Measurements from ENCODE around the gene VWC2.

VWC2 gene

DNA sequence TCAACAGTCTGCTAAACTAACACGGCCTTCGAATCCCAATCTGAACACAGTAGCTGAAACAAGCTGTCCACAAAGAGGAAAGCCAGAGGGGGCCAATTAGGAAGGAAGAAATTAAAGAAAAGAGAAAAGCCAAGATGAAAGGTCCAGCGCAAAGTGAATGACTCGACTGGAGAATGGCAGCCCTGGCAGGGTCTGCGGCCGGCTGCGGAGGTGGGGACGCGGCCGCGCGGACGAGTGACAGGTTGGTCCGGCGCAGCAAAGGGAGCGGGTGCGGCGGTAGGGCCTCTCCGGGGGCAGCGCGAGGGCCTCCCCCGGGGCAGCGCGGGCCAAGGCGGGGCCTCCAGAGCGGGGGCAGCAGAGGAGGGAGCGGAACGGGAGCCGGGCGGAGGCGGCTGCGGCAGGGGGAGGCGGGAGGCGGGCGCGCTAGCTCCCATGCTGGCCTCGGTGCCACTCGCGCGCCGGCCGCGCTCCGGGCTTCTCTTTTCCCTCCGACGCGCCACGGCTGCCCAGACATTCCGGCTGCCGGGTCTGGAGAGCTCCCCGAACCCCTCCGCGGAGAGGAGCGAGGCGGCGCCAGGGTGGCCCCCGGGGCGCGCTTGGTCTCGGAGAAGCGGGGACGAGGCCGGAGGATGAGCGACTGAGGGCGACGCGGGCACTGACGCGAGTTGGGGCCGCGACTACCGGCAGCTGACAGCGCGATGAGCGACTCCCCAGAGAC is at the start of gene VWC2:
Gene VWC2, plus strand, starts transcription at position 421 of the 718 bp plus-strand sequence. CDS start 1,798 bp downstream, outside the sequence.
- DNase-seq (ENCODE audit: low read depth, low spot score): no peak

DNA sequence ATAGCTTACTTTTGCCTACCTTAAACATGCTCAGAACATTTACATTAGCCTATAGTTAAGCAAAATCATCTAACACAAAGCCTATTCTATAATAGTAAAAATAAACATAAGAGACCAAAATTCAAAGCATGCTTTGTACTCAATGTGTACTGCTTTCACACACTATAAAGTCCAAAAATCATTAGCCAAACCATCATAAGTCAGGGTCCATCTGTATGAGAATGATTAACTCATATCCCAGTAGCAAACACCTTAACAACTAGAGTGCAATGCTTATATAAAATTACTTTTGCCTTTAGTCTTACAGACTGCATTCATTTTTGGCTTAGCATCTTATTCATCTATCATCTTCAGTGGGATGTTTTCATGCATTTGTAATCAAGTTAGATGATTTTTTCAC is 49.4 kb upstream of the VWC2 start:
- DNase-seq (ENCODE audit: low read depth, low spot score): no peak

DNA sequence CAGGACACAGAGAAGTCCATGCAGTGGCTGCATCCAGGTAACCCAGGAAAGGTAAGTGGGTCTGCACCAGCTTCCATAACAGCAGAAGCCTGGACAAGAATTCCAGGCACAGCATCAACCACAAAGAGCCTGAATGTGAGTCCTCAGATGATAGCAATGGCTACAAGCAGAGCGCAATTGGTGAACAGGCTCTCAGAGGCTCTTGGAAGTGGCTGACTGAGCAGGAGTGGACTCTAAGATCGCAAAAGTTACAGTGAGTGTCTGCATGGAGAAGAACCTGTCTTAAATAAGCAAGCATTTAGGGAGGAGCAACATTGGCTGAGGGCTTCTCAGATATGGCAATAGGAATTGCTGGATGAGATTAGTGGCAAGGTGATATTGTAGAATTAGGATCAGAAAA is 41.6 kb upstream of the VWC2 start:
- DNase-seq (ENCODE audit: low read depth, low spot score): no peak

DNA sequence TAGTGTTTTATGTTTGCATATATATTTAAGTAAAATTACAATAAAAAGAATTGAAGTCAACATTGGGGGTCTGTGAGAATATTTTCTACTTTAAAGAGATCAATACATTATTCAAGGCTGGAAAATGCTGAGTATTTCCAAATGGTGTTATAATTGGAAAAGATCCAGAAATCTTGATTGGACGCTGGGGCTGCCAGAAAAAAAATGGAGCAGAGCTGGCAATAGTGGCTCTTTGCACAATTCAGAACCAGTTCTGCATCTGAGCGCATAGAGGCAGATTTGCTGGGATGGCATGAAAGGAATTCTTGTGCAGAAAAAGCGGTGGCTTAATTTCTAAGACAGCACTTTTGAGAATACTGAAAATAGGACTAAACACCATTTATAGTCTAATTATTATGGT is 10.8 kb upstream of the VWC2 start:
- DNase-seq (ENCODE audit: low read depth, low spot score): no peak

DNA sequence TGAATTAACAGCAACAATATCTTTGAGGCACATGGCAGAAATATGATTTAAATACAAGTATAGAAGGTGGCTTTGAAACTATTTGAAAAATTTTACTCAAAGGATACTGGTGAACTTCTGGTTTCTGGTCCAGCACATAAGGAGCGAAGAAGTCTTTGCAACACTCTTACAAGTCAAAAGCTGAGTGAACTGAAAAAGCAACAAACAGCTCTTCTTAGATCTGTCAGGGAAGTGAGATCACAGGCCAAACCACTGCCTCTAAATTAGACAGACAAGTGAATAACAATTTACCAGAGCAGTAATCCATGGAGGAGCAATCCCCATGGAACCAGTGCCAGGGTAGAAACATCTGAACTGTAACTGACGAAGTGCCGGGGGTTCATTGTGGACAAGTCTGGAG is 9.6 kb upstream of the VWC2 start:
- DNase-seq (ENCODE audit: low read depth, low spot score): no peak

DNA sequence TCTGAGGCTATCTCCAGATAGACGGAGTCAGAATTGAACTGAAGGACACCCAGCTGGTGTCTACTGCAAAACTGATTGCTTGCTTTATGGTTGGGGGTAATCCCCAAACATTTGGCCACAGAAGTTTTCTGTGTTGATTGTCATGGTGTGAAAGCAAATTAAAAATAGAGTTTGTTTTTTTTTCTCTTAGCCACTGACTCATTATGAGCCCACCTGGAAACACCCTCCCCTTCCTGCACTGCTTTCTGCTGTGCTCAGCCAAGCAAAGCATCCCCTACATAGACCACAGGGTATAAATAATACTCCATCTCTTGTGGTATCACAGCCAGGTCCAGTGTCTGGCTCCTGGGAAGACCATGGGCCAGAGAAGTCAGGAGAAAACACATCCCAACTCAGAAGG is 6.5 kb upstream of the VWC2 start:
- DNase-seq (ENCODE audit: low read depth, low spot score): no peak

DNA sequence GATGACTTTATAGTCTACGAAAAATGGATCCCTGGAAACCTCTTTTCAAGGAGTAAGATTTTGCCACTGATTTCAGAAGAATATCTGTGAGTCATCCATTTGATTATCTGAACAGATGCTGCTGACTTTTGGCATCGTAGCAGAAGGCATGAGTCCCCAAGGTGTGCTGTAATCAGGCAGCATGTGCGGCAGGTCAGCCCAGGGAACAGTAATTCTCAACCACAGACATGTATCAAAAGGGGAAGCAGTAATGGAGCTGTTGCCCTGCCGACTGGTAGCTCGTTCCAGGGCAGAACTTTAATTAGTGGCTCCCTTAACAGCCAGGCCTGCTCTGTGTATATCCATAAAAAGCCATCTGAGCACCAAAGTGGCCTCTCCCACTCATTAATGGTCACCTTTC is 5.7 kb upstream of the VWC2 start:
- no peak for DNase-seq (ENCODE audit: low read depth, low spot score)

DNA sequence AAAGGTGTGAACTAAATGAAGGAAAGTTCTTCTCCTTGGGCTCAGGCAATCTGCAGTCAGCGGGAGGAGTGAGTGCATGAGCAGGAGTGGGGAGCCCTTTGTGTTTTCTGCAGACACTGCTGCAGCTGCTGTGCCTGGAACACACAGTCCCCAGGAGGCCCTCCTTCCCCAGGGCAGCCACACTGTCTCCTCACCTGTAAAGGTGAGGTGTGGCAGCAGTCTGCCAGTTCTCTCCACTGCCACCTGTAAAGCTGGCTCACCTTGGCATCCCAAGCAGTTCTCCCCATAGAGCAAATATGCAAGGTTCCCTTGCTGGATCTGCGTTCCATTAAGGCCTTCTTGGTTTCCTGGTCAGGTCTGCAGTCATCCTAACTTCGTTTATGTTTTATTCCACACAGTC is 5.2 kb upstream of the VWC2 start:
- no peak for DNase-seq (ENCODE audit: low read depth, low spot score)

DNA sequence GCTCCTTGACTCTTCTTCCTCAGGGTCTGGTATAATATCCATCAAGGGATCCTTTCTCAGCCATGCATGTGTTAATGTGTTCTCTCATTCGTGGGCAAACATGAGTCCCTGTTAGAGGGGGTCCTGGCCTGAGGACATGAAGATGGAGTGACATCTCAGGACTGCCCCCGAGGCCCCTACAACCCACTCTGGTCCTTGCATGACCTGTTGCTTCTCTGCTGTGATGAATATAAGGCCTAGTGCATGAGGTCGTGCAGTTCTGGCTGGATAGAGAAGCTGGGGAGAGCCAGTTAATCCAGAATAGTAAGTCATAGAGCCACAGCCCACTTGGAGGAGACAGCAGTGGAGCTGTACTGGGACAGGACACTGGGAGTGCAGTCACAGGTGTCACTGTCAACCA is 4.6 kb upstream of the VWC2 start:
- DNase-seq (ENCODE audit: low read depth, low spot score): no peak

DNA sequence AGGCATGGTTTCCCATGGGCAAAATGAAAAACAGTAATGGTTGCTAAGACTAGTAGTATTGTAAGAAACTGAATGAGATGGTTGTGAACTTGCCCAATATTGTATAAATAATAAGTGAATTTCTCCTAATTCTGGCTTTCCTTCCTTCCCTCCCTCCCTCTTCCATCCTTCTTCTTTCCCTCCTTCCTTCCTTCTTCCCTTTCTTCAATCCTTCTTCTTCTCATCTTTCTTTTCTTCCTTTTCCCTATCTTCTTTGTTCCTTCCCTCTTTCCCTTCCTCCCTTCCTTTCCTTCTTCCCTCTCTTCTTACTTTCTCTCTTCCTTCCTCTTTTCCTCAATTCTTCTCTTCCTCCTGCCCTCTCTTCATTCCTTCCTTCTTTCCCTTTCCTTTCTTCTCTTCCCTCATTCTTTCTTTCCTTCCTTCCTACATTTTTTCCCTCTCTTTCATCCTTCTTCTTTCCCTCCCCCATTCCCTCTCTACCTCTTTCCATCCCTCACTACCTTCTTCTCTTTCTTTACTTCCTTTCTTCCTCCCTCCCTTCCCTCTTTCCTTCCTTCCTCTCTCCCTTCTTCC is 4.1 kb upstream of the VWC2 start:
- no peak for DNase-seq (ENCODE audit: low read depth, low spot score)

DNA sequence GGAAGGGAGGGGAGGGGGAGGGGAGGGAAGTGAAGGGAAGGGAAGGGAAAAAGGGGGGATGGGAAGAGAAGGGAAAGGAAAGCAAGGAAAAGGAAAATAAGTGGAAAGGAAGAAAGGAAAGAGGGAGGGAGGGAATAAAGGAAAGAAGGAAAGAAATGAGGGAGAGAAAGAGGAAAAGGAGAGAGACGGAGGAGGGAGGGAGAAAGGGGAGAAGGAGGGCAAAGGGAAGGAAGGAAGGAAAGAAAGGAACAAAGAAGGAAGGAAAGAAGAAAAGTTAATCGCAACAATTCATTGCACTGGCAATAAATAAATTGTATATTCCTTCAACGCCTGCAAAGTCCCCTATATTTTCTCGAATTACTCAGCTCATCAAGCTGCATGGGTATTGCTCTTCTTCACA is 2.6 kb upstream of the VWC2 start:
- DNase-seq (ENCODE audit: low read depth, low spot score): no peak

DNA sequence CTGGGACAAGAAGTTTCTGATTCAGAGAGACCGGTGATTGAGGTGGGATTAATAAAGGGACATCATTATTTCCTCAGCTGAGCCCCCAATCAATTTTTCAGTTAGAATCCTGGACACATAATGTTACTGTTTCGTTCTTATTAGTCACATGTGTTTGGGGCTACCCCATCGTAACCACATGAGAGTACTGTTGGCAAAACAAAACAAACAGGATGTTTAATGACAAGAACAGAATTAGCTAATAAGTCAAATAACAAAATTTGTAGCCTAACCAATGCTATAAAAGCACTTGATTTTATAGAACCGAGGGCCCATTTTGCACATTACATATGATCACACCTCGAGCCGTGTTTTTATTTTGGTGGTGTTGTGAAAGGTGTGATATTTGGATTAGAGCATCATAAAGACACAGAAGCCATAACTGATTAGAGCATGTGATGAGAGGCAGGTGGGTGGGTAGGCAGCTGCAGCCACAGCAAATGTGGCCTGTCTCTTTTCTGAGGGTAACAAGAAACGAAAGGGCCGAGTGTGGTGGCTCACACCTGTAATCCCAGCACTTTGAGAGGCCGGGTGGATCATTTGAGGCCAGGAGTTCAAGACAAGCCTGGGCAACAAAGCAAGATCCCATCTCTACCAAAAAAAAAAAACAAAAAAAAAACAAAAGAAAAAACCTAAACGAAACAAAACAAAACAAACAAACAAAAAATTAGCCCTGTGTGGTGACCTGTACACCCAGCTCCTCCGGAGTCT is 1.8 kb upstream of the VWC2 start:
- DNase-seq (ENCODE audit: low read depth, low spot score): no peak

DNA sequence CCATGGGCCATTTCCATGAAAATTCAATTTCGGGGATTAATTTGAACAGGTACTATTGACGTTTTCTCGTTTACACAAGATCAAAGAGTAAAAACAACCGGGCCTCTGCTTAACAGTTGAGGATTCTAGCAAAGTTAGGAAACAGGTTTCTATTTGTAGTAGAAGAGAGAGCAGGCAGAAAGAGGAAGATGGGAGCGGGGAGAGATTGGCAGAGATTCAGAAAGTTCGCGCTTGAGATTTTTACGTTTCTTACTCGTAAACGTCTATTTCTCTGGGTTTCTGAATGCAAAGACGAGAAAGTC is 571 bp upstream of the VWC2 start:
- no peak for DNase-seq (ENCODE audit: low read depth, low spot score)

DNA sequence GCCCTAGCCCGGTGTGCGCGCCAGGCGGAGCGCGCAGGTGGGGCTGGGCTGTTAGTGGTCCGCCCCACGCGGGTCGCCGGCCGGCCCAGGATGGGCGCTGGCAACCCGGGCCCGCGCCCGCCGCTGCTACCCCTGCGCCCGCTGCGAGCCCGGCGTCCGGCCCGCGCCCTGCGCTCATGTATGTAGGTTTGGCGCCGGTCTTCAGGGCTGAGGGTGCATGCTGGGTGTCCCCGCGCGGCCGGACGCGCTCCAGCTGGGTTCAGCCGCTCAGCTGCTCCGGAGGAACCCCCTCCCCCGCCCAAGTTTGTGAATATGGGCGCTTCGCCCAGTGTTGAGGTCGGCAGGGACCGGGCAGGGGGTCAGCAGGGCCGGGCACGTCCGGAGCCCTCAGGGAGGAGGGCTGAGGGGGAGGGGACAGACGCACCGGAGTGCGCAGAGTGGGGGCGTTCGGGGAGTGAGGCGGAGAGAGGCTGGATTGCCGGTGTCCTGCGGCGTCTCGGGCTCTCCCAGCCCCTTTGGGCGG is 559 bp downstream of the VWC2 start:
- no peak for DNase-seq (ENCODE audit: low read depth, low spot score)

DNA sequence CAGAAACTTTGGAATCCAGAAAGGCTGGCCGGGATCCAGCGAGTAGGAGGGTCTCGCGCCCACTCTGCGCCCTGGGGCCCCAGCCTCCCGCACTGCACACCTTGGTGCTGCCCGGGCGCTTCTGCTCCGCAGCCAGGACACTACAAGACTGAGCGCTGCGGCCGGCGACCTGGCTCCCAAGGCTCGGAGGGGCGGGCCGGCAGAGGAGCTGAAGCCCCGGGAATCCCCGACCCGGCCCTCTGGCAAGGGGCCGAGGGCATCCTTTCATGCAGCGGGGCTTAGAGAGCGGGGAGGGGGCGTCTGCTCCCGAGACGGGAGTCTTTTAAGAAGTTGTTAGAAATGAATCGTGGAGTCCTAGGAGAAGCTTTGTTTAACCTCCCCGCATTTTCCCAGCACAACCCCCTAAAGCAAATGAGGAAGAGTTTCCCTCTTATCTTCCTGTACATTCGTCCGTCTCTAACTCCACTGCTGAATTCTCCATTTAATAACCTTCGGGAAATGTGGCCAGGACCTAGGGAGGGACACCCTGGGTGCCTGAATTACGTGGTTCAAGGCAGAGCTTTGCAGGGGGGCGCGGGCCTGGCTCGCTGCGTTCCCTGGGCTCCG is 1.1 kb downstream of the VWC2 start:
- no peak for DNase-seq (ENCODE audit: low read depth, low spot score)

DNA sequence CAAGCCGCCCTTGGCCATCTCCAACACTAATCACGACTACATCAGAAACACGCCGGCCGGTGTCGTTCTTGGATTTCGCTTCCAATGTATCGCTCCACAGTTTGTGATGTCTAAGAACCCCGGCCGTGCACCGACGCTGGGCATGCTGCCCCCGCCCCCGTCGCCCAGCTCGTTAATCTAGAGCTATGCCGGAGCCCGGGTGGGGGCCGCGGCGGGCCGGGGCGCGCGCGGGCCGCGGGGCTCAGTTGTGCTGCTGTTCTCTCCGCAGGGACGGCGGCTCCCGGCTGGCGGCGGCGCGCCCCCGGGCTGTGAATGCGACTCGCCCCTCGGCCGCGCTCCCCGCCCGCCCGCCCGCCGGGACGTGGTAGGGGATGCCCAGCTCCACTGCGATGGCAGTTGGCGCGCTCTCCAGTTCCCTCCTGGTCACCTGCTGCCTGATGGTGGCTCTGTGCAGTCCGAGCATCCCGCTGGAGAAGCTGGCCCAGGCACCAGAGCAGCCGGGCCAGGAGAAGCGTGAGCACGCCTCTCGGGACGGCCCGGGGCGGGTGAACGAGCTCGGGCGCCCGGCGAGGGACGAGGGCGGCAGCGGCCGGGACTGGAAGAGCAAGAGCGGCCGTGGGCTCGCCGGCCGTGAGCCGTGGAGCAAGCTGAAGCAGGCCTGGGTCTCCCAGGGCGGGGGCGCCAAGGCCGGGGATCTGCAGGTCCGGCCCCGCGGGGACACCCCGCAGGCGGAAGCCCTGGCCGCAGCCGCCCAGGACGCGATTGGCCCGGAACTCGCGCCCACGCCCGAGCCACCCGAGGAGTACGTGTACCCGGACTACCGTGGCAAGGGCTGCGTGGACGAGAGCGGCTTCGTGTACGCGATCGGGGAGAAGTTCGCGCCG is 1.9 kb downstream of the VWC2 start:
- no peak for DNase-seq (ENCODE audit: low read depth, low spot score)

DNA sequence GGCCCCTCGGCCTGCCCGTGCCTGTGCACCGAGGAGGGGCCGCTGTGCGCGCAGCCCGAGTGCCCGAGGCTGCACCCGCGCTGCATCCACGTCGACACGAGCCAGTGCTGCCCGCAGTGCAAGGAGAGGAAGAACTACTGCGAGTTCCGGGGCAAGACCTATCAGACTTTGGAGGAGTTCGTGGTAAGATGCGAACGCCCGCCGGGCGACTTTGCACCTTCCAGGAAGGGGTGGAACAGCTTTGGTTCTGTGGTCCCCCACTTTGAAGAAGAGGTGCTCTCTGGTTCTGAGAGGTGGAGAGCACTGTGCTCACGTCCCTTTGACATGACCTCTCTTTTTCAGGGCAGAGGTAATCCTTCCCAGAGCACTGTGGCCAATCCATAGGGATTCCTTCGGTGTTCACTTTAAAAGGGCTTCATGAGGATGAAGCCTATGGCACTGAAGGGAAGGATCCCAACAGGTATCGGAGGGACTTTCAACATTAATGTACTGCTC is 2.6 kb downstream of the VWC2 start:
- DNase-seq (ENCODE audit: low read depth, low spot score): no peak

DNA sequence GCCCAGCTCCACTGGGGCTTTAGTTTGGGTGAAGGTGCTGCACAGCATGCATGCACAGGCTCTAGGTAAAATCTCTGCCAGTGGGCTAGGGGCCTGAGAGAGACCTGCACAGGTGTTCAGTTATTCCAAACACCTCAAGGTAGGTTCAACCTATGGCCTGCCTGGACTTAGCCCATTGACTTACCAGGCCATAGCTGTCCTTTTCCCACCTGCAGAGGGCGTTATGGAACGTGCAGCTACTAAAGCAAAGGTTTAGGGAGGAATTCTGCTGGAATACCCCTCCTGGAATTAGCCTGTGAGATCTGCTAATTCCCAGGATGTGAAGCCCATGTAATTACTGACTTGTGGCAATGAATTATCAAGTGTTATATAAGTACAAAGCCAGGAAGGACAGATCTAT is 3.6 kb downstream of the VWC2 start:
- no peak for DNase-seq (ENCODE audit: low read depth, low spot score)

DNA sequence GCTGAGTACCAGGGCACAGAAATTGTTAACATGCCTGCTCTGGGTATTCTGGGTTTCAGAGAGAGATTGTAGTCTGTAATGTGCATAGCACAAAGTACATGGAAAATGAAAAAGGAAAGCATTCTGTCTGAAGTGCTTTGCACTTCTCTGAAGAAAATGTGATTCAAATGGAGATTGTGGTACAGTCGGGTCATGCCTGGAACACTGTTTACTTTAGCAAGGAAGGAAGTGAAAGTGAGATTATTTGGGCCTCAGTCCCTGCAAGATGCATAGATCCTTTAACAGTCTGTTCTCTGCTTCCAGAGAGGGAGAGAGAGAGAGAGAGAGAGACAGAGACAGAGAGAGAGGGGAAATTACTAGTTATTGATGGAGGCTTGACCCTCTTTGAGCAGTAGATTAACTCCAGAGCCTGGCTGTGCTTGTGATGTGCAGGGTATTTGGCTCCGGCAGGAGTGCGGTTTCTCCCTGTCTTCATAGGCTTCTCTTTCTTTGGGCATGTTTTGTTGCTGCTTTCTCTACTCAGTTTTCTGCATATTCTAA is 5.4 kb downstream of the VWC2 start:
- DNase-seq (ENCODE audit: low read depth, low spot score): no peak

DNA sequence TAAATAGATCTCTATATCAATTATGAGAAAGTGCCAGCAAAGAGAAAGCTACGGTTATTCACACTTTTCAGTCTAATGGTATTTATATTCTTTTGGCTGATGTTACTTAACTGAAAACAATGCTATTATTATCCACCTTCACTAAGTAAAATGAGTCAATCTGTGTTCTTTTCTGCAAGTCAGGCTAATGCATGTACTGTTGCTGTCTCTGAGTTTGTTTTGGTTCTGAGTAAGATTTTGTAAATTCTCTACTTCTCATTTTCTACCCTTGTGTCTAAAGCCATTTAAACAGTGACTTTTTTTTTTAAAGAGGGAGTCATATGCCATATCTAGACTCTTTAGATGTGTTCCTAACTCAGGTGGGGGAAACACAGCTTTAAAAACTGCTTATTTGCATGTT is 7.5 kb downstream of the VWC2 start:
- DNase-seq (ENCODE audit: low read depth, low spot score): no peak

DNA sequence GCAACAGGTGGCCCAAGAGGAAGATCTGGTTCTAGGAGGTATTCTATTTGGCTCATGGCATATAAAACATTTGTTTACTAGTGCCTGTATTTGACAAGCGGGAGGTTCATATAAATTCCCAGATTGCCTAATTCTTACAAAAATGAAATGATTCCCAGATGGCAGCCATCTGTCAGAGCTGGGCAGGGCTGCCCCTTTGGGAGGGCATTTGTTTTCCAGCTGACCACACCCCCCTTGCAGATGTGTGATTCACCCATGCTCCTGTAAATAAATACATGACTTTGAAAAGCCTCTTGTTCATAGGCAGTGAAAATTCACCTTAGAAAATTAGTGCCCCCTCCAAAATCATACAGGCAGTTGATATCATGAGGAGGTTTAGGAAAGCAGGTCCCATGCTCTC is 8.6 kb downstream of the VWC2 start:
- no peak for DNase-seq (ENCODE audit: low read depth, low spot score)
